Regular cardiac myocyte (primary cell): ENCODE data around the gene SERTM2. TPM values are rescaled to one million over a fixed set of nuclear protein-coding genes. Genes with fewer than 3 reads are reported as not detected.

Experiments used
- total RNA-seq: library from RNA; depleted of rRNA; stranded (reverse); fragments of >200 nt; gene quantifications from 2 replicates; pipeline ENCODE4 v1.2.3, GENCODE V29; 2014

Gene SERTM2
- under 0.01 and 0.19 TPM in 2 replicates for total RNA-seq

GRCh38 chrX:111511477-111511876 lies at the start of gene SERTM2:
Gene SERTM2 (plus strand): TSS chrX:111511645. CDS start chrX:111518858, 7,213 bp downstream.

Other genes with a start within 250 kb of the SERTM2 start
- gene CAPN6, start 241.2 kb upstream of the SERTM2 start, total RNA-seq, result under 0.01 TPM in 1 of 2 replicates, not detected in the other
- not detected in 2 replicates for gene DCX, start 99.5 kb upstream of the SERTM2 start, total RNA-seq
- 25.5 and 30.4 TPM in 2 replicates for gene ALG13, start 169.5 kb downstream of the SERTM2 start, total RNA-seq